ENCODE data around the gene RFX3. TPM values are rescaled to one million over a fixed set of nuclear protein-coding genes. Genes with fewer than 3 reads are reported as not detected.

The RFX3 gene
- 1 to 10 TPM; 6.8 to 9.0 TPM for total RNA-seq

GRCh38 chr9:3525836-3526164 lies at the start of gene RFX3:
Gene RFX3 (minus strand): TSS chr9:3526001. CDS start chr9:3395588, 130,413 bp downstream.
- ChIA-PET POLR2A (interaction anchor here (1.0 to 3.6 kb wide), 10 partner anchors 10 to 251 kb away, joined by 3 to 63 read pairs (median 13); no protein-coding TSS in a partner anchor), CTCF (interaction anchor here (1.4 to 2.8 kb wide), 2 partner anchors 8 to 48 kb away, joined by 4 to 18 read pairs; no protein-coding TSS in a partner anchor)
- Mint-ChIP-seq H3K4me1 (ENCODE audit: low read depth) (peaks cover 50% of the 10 kb centered on the region), H3K9me3 (ENCODE audit: insufficient read depth) (no peaks in the 10 kb centered on the region), H3K36me3 (ENCODE audit: low read depth) (peaks cover 23% of the 10 kb centered on the region), H3K4me3 (peak within 1 kb of the TSS; percentile 96), H3K27me3 (ENCODE audit: low read depth) (no peaks in the 10 kb centered on the region), H3K27ac (peak within 1 kb of the TSS; percentile 100)
- DNase-seq: peak; percentile 92
- peak; percentile 61 for ATAC-seq

GRCh38 chr9:3571500-3571899 lies 45.7 kb upstream of the RFX3 start:
- no peaks in the 10 kb centered on the region for H3K27me3 Mint-ChIP-seq (ENCODE audit: low read depth)
- ATAC-seq: no peak
- H3K9me3 Mint-ChIP-seq (ENCODE audit: insufficient read depth): no peaks in the 10 kb centered on the region
- H3K4me3 Mint-ChIP-seq: no peak overlapping the region
- no peaks in the 10 kb centered on the region for H3K36me3 Mint-ChIP-seq (ENCODE audit: low read depth)
- ChIA-PET POLR2A (interaction anchor here (0.7 kb wide), 1 partner anchor 44 kb away, joined by 3 read pairs; no protein-coding TSS in a partner anchor), CTCF (interaction anchor here (1.5 kb wide), 1 partner anchor 103 kb away, joined by 3 read pairs; no protein-coding TSS in a partner anchor)
- DNase-seq: no peak
- H3K27ac Mint-ChIP-seq: no peak overlapping the region
- peaks cover 2% of the 10 kb centered on the region for H3K4me1 Mint-ChIP-seq (ENCODE audit: low read depth)

- no peaks in the 10 kb centered on the region for H3K27me3 Mint-ChIP-seq (ENCODE audit: low read depth)
- H3K27ac Mint-ChIP-seq: no peak overlapping the region
- no peak for DNase-seq
- no peak for ATAC-seq
- no peak overlapping the region for H3K4me3 Mint-ChIP-seq
- H3K4me1 Mint-ChIP-seq (ENCODE audit: low read depth): peaks cover 2% of the 10 kb centered on the region
- ChIA-PET CTCF (no interaction called here), POLR2A (no interaction called here)
- no peaks in the 10 kb centered on the region for H3K9me3 Mint-ChIP-seq (ENCODE audit: insufficient read depth)
- no peaks in the 10 kb centered on the region for H3K36me3 Mint-ChIP-seq (ENCODE audit: low read depth)
Measured at GRCh38 chr9:3569529-3569928, 43.7 kb upstream of the RFX3 start.

GRCh38 chr9:3567988-3568387 lies 42.2 kb upstream of the RFX3 start:
- H3K4me1 Mint-ChIP-seq (ENCODE audit: low read depth): peaks cover 2% of the 10 kb centered on the region
- POLR2A ChIA-PET: no interaction called here
- H3K27me3 Mint-ChIP-seq (ENCODE audit: low read depth): no peaks in the 10 kb centered on the region
- DNase-seq (no peak), ATAC-seq (no peak)
- peaks cover 1% of the 10 kb centered on the region for H3K36me3 Mint-ChIP-seq (ENCODE audit: low read depth)
- CTCF ChIA-PET: interaction anchor here (1.5 kb wide), 1 partner anchor 101 kb away, joined by 3 read pairs; no protein-coding TSS in a partner anchor
- H3K27ac Mint-ChIP-seq: no peak overlapping the region
- H3K4me3 Mint-ChIP-seq: no peak overlapping the region
- H3K9me3 Mint-ChIP-seq (ENCODE audit: insufficient read depth): no peaks in the 10 kb centered on the region

- ATAC-seq (no peak), DNase-seq (no peak)
- POLR2A ChIA-PET: no interaction called here
- no peak overlapping the region for H3K4me3 Mint-ChIP-seq
- no peaks in the 10 kb centered on the region for H3K9me3 Mint-ChIP-seq (ENCODE audit: insufficient read depth)
- H3K27ac Mint-ChIP-seq: no peak overlapping the region
- H3K36me3 Mint-ChIP-seq (ENCODE audit: low read depth): peaks cover 40% of the 10 kb centered on the region
- CTCF ChIA-PET: no interaction called here
- H3K27me3 Mint-ChIP-seq (ENCODE audit: low read depth): no peaks in the 10 kb centered on the region
- no peaks in the 10 kb centered on the region for H3K4me1 Mint-ChIP-seq (ENCODE audit: low read depth)
Measured at GRCh38 chr9:3553076-3553765, 27.4 kb upstream of the RFX3 start.

GRCh38 chr9:3549225-3549624 lies 23.4 kb upstream of the RFX3 start:
- DNase-seq (no peak), ATAC-seq (no peak)
- Mint-ChIP-seq H3K4me3 (no peak overlapping the region), H3K36me3 (ENCODE audit: low read depth) (peaks cover 25% of the 10 kb centered on the region), H3K4me1 (ENCODE audit: low read depth) (no peaks in the 10 kb centered on the region), H3K27ac (no peak overlapping the region), H3K27me3 (ENCODE audit: low read depth) (no peaks in the 10 kb centered on the region), H3K9me3 (ENCODE audit: insufficient read depth) (no peaks in the 10 kb centered on the region)
- POLR2A ChIA-PET: no interaction called here
- CTCF ChIA-PET: no interaction called here

GRCh38 chr9:3548648-3549047 lies 22.8 kb upstream of the RFX3 start:
- ATAC-seq (no peak), DNase-seq (no peak)
- Mint-ChIP-seq H3K27me3 (ENCODE audit: low read depth) (no peaks in the 10 kb centered on the region), H3K9me3 (ENCODE audit: insufficient read depth) (no peaks in the 10 kb centered on the region), H3K4me1 (ENCODE audit: low read depth) (no peaks in the 10 kb centered on the region), H3K27ac (no peak overlapping the region), H3K4me3 (no peak overlapping the region), H3K36me3 (ENCODE audit: low read depth) (peaks cover 25% of the 10 kb centered on the region)
- POLR2A ChIA-PET: no interaction called here
- CTCF ChIA-PET: no interaction called here

- no peak overlapping the region for H3K27ac Mint-ChIP-seq
- ChIA-PET CTCF (no interaction called here), POLR2A (no interaction called here)
- peaks cover 6% of the 10 kb centered on the region for H3K4me1 Mint-ChIP-seq (ENCODE audit: low read depth)
- H3K4me3 Mint-ChIP-seq: no peak overlapping the region
- DNase-seq (no peak), ATAC-seq (no peak)
- H3K9me3 Mint-ChIP-seq (ENCODE audit: insufficient read depth): peaks cover 3% of the 10 kb centered on the region
- H3K36me3 Mint-ChIP-seq (ENCODE audit: low read depth): peaks cover 27% of the 10 kb centered on the region
- H3K27me3 Mint-ChIP-seq (ENCODE audit: low read depth): no peaks in the 10 kb centered on the region
Measured at GRCh38 chr9:3541206-3541605, 15.4 kb upstream of the RFX3 start.

GRCh38 chr9:3534614-3535404 lies 9.0 kb upstream of the RFX3 start:
- peaks cover 12% of the 10 kb centered on the region for H3K4me1 Mint-ChIP-seq (ENCODE audit: low read depth)
- no peaks in the 10 kb centered on the region for H3K27me3 Mint-ChIP-seq (ENCODE audit: low read depth)
- H3K36me3 Mint-ChIP-seq (ENCODE audit: low read depth): peaks cover 42% of the 10 kb centered on the region
- ATAC-seq (no peak), DNase-seq (no peak)
- POLR2A ChIA-PET: no interaction called here
- H3K9me3 Mint-ChIP-seq (ENCODE audit: insufficient read depth): no peaks in the 10 kb centered on the region
- no peak overlapping the region for H3K27ac Mint-ChIP-seq
- H3K4me3 Mint-ChIP-seq: no peak overlapping the region
- CTCF ChIA-PET: no interaction called here

GRCh38 chr9:3532158-3532557 lies 6.4 kb upstream of the RFX3 start:
- Mint-ChIP-seq H3K4me1 (ENCODE audit: low read depth) (peaks cover 29% of the 10 kb centered on the region), H3K27me3 (ENCODE audit: low read depth) (no peaks in the 10 kb centered on the region), H3K27ac (no peak overlapping the region), H3K9me3 (ENCODE audit: insufficient read depth) (no peaks in the 10 kb centered on the region), H3K36me3 (ENCODE audit: low read depth) (peaks cover 43% of the 10 kb centered on the region), H3K4me3 (no peak overlapping the region)
- ChIA-PET POLR2A (no interaction called here), CTCF (interaction anchor here (2.0 kb wide), 1 partner anchor 65 kb away, joined by 6 read pairs; no protein-coding TSS in a partner anchor)
- DNase-seq (no peak), ATAC-seq (no peak)

GRCh38 chr9:3528451-3528850 lies 2.6 kb upstream of the RFX3 start:
- Mint-ChIP-seq H3K9me3 (ENCODE audit: insufficient read depth) (no peaks in the 10 kb centered on the region), H3K27ac (peak overlapping the region; percentile 100), H3K4me3 (peak overlapping the region; percentile 96), H3K36me3 (ENCODE audit: low read depth) (peaks cover 33% of the 10 kb centered on the region), H3K4me1 (ENCODE audit: low read depth) (peaks cover 36% of the 10 kb centered on the region), H3K27me3 (ENCODE audit: low read depth) (no peaks in the 10 kb centered on the region)
- CTCF ChIA-PET: interaction anchor here (2.8 kb wide), 2 partner anchors 51 to 61 kb away, joined by 18 to 22 read pairs; no protein-coding TSS in a partner anchor
- POLR2A ChIA-PET: interaction anchor here (0.8 to 3.6 kb wide), 5 partner anchors 19 to 684 kb away, joined by 3 to 63 read pairs (median 14); partner anchors contain the start of gene PUM3
- ATAC-seq (peak; percentile 27), DNase-seq (peak; percentile 78)

Data from activated CD8-positive, alpha-beta T cell treated with anti-CD3 and anti-CD28 coated beads, Interleukin-2, amount 10 ng/mL, durations not matched to agents 7 days and 5 days (primary cell).